GM12878 (cell line): ENCODE measurements around the gene FTMT. TPM values are rescaled to one million over a fixed set of nuclear protein-coding genes. Genes with fewer than 3 reads are reported as not detected.

Experiments used
- ATAC-seq: fragments of 200-7000 bp; cut with Tn5 transposase; 3 replicates; pipeline ENCODE4 v1.9.1; 2020; ENCODE audit warnings: mild to moderate bottlenecking, moderate library complexity
- BruUV-seq: library from RNA; stranded (reverse); fragments of 400-500 nt; replicated peaks from 2 replicates; lab custom pipeline; 2021; lab: Mats Ljungman, UMichigan
- CTCF ChIA-PET: fragments of 300-600 bp; sonication (Branson Sonifier 250); formaldehyde crosslinking; extraction: SDS; loops from one replicate; lab custom pipeline; 2021; ENCODE audit warnings: inconsistent platforms; lab: Yijun Ruan, JAX
- POLR2A ChIA-PET: fragments of 350-600 bp; formaldehyde crosslinking; extraction: SDS; loops from one replicate; lab custom pipeline; 2021; ENCODE audit warnings: inconsistent platforms; lab: Charles Lee
- RAD21 ChIA-PET: fragments of 300-600 bp; sonication (Branson Sonifier 250); formaldehyde crosslinking; loops from one replicate; lab custom pipeline; 2023; ENCODE audit warnings: antibody characterized with exemption; ENCODE audit not compliant: unreplicated experiment; lab: Charles Lee
- SMC1A ChIA-PET: fragments of 300-600 bp; sonication (Branson Sonifier 250); formaldehyde crosslinking; loops from one replicate; lab custom pipeline; 2023; ENCODE audit not compliant: unreplicated experiment, uncharacterized antibody; lab: Charles Lee
- DNase-seq: peaks from one replicate; pipeline ENCODE4 v3.0.0-alpha.2; 2011; ENCODE audit warnings: low read depth, low spot score
- FAIRE-seq: peaks from 3 replicates; lab custom pipeline; 2011; peaks lifted over from hg19 to GRCh38; lab: Jason Lieb, UNC
- H2AFZ ChIP-seq: 2 replicates; pipeline ENCODE4 v1.6.0; 2011; ENCODE audit warnings: low read depth, low read length, control low read depth; ENCODE audit not compliant: control insufficient read depth
- H3K27ac ChIP-seq: 2 replicates; pipeline ENCODE4 v1.5.1; 2011; ENCODE audit warnings: control low read depth; ENCODE audit not compliant: control insufficient read depth, insufficient read depth
- H3K27me3 ChIP-seq, 2 experiments: replicated peaks in 1 of 2; 2 replicates each; pipeline versions ENCODE4 v1.6.0 to v1.6.1; 2011; ENCODE audit warnings: low read length in 1 of 2; ENCODE audit not compliant: control insufficient read depth in 2 of 2, insufficient read depth in 2 of 2
- H3K36me3 ChIP-seq, 2 experiments: 2 replicates each; pipeline ENCODE4 v1.5.1; 2011; ENCODE audit warnings: low read length in 1 of 2; ENCODE audit not compliant: control insufficient read depth in 2 of 2, insufficient read depth in 2 of 2
- H3K4me1 ChIP-seq: 2 replicates; pipeline ENCODE4 v1.6.1; 2011; ENCODE audit warnings: mild to moderate bottlenecking, low read length, moderate library complexity, mixed read lengths; ENCODE audit not compliant: control insufficient read depth, insufficient read depth
- H3K4me2 ChIP-seq: 2 replicates; pipeline ENCODE4 v1.6.0; 2011; ENCODE audit warnings: control low read depth; ENCODE audit not compliant: control insufficient read depth, insufficient read depth
- H3K4me3 ChIP-seq: fragments of 200-600 bp; sonication (generic); 2 replicates; pipeline ENCODE4 v1.5.1; 2016
- H3K79me2 ChIP-seq: 2 replicates; pipeline ENCODE4 v1.6.0; 2011; ENCODE audit warnings: low read length; ENCODE audit not compliant: control insufficient read depth, insufficient read depth
- H3K9ac ChIP-seq: 2 replicates; pipeline ENCODE4 v1.8.0; 2011; ENCODE audit warnings: low read length, control low read depth, mixed read lengths; ENCODE audit not compliant: control insufficient read depth, insufficient read depth
- H3K9me3 ChIP-seq: replicated peaks from 3 replicates; pipeline ENCODE4 v1.5.1; 2011; ENCODE audit warnings: mild to moderate bottlenecking, low read length; ENCODE audit not compliant: control insufficient read depth, insufficient read depth
- H4K20me1 ChIP-seq: 2 replicates; pipeline ENCODE4 v1.6.0; 2011; ENCODE audit not compliant: control insufficient read depth, insufficient read depth
- BACH1 ChIP-seq: fragments of 450-650 bp; IDR thresholded peaks from 2 replicates; pipeline ENCODE4 v1.6.1; 2017; ENCODE audit warnings: mild to moderate bottlenecking, borderline replicate concordance
- BHLHE40 ChIP-seq, 2 experiments: fragments of 450-650 bp in 1 of 2; IDR thresholded peaks; 2 replicates each; pipeline ENCODE4 v1.6.1; 2011 to 2017; ENCODE audit warnings: low read depth in 2 of 2, borderline replicate concordance in 1 of 2, improper control_type of control experiment in 1 of 2, low read length in 1 of 2, mild to moderate bottlenecking in 1 of 2
- CBX3 ChIP-seq: fragments of 200-600 bp; sonication (generic); IDR thresholded peaks from 2 replicates; pipeline ENCODE4 v1.6.1; 2016; ENCODE audit warnings: low read depth, borderline replicate concordance
- DPF2 ChIP-seq: fragments of 450-650 bp; IDR thresholded peaks from 2 replicates; pipeline ENCODE4 v1.6.1; 2017; ENCODE audit warnings: mild to moderate bottlenecking
- ETV6 ChIP-seq, 2 experiments: fragments of 450-650 bp in 1 of 2; IDR thresholded peaks in 1 of 2; conservative IDR thresholded peaks in 1 of 2; 2 replicates each; pipeline ENCODE4 v1.6.1; 2014; ENCODE audit warnings: antibody characterized with exemption in 1 of 2, borderline replicate concordance in 1 of 2, low read depth in 1 of 2, mild to moderate bottlenecking in 1 of 2, moderate library complexity in 1 of 2
- GABPA ChIP-seq: IDR thresholded peaks from 2 replicates; pipeline ENCODE4 v1.6.1; 2014; ENCODE audit warnings: antibody characterized with exemption, low read depth, mild to moderate bottlenecking, inconsistent platforms
- IKZF1 ChIP-seq: fragments of 450-650 bp; conservative IDR thresholded peaks from 2 replicates; pipeline ENCODE4 v1.6.1; 2017; ENCODE audit warnings: antibody characterized with exemption, mild to moderate bottlenecking
- IRF4 ChIP-seq: IDR thresholded peaks from 2 replicates; pipeline ENCODE4 v1.6.1; 2011; ENCODE audit warnings: low read depth, low read length
- MYB ChIP-seq: fragments of 150-350 bp; IDR thresholded peaks from 2 replicates; pipeline ENCODE4 v1.6.1; 2014; ENCODE audit warnings: mild to moderate bottlenecking, low read depth, low read length, borderline replicate concordance
- NFIC ChIP-seq: IDR thresholded peaks from 2 replicates; pipeline ENCODE4 v1.6.1; 2012; ENCODE audit warnings: low read depth, mild to moderate bottlenecking, inconsistent platforms, low read length, moderate library complexity
- NFYA ChIP-seq: IDR thresholded peaks from 2 replicates; pipeline ENCODE4 v1.6.1; 2011; ENCODE audit warnings: low read depth, mild to moderate bottlenecking, low read length, improper control_type of control experiment, borderline replicate concordance
- POLR2A ChIP-seq: IDR thresholded peaks from 2 replicates; pipeline ENCODE4 v1.6.1; 2011; ENCODE audit warnings: low read depth, mild to moderate bottlenecking, low read length
- POLR2AphosphoS2 ChIP-seq: IDR thresholded peaks from 2 replicates; pipeline ENCODE4 v1.6.1; 2011; ENCODE audit warnings: low read depth, mild to moderate bottlenecking, low read length, improper control_type of control experiment, moderate library complexity
- RBBP5 ChIP-seq: fragments of 200-600 bp; sonication (generic); conservative IDR thresholded peaks from 2 replicates; pipeline ENCODE4 v1.6.1; 2016
- YY1 ChIP-seq: IDR thresholded peaks from 2 replicates; pipeline ENCODE4 v1.6.1; 2011; ENCODE audit warnings: low read depth, mild to moderate bottlenecking, low read length
- WGBS: methylation state at CpG from one replicate; pipeline ENCODE4 v1.1.6; 2016; ENCODE audit warnings: low lambda C conversion rate; ENCODE audit not compliant: insufficient replicate concordance, insufficient coverage; ENCODE audit errors: missing lambda C conversion rate; 5-methylcytosine and 5-hydroxymethylcytosine counted together
- in situ Hi-C: fragments of 300-500 bp; cut with MboI; formaldehyde crosslinking; loops from 9 replicates; pipeline ENCODE4 v1.14.3; 2018; ENCODE audit warnings: mixed read lengths
- intact Hi-C: fragments of 100-400 bp; cut with micrococcal nuclease; formaldehyde crosslinking; loops from one replicate; pipeline ENCODE4 v1.14.2; 2022; ENCODE audit not compliant: unreplicated experiment
- polyA plus RNA-seq, 11 experiments: library from polyadenylated mRNA; depleted of rRNA in 4 of 11; unstranded in 6 of 11; stranded (reverse) in 5 of 11; fragments of >200 nt; fragmentation: Nextera tagmentation in 4 of 11; fragmentation: Illumina TruSeq in 1 of 11; extraction: Ambion mirVana in 4 of 11; extraction: Trizol in 1 of 11; gene quantifications; 1 replicate in 1 of 11; 2 replicates in 10 of 11; pipeline versions ENCODE4 v1.2.1 to v1.2.3, GENCODE V29; 2011 to 2016; ENCODE audit warnings: inconsistent platforms in 2 of 11, missing spikeins in 2 of 11, low read depth in 1 of 11
- total RNA-seq, 4 experiments: library from RNA; depleted of rRNA in 3 of 4; stranded (reverse); fragments of >200 nt in 3 of 4; fragmentation: Illumina TruSeq in 1 of 4; extraction: Trizol in 1 of 4; gene quantifications; 2 replicates each; pipeline versions ENCODE4 v1.2.1 to v1.2.3, GENCODE V29; 2013 to 2021
- TF ChIP-seq, protein P1 (sequence below), 3 experiments: IDR thresholded peaks in 2 of 3; conservative IDR thresholded peaks in 1 of 3; 2 replicates each; pipeline ENCODE4 v1.5.1; 2011; ENCODE audit warnings: low read depth in 3 of 3, low read length in 3 of 3, mild to moderate bottlenecking in 3 of 3, control low read depth in 2 of 3, moderate library complexity in 2 of 3, inconsistent platforms in 1 of 3, mixed read lengths in 1 of 3; ENCODE audit not compliant: control insufficient read depth in 2 of 3, insufficient read depth in 1 of 3; ENCODE audit errors: extremely low read depth in 1 of 3
- TF ChIP-seq, protein P2 (sequence below): fragments of 450-650 bp; IDR thresholded peaks from 2 replicates; pipeline ENCODE4 v1.6.1; 2017; ENCODE audit warnings: antibody characterized with exemption, mild to moderate bottlenecking, moderate library complexity
- TF ChIP-seq, protein P3 (sequence below): fragments of 450-650 bp; conservative IDR thresholded peaks from 2 replicates; pipeline ENCODE4 v1.6.1; 2017; ENCODE audit warnings: mild to moderate bottlenecking, moderate library complexity

FTMT gene
- total and polyA plus RNA-seq, 10 of the 15 experiments (the other 5 are each of a cell fraction or from before 2014, with no cell fraction given) = not detected

DNA sequence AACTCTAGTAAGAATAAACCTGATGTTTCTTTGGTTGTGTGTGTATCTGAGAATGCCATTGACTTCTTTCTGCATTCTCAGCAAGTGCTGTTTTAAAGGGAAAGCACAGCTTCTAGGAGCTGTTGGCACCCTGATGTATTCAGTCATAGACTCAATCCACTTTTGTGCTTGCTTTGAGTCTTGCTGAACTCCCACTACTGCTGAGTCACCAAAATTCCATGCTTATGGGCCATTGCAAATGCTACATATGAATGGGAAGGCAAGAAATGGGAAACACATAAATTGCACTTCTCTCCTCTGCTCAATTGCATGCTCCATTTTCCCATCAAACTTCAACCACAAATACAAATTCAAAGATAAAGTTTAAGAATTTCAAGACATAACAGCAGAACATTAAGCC is 9.8 kb upstream of the FTMT start (continued):
- no peak for TF ChIP-seq BACH1
- no peak for TF ChIP-seq NFYA
- TF ChIP-seq CBX3 = no peak
- TF ChIP-seq, all 136 proteins: peak for 0

GRCh38 chr5:121850272-121850671 is 1.4 kb upstream of the FTMT start:
- Histone ChIP-seq H3K9ac (no peak overlapping the region), H3K4me1 (no peaks in the 10 kb centered on the region), H3K79me2 (no peaks in the 10 kb centered on the region), H3K27me3 (no peaks in the 10 kb centered on the region), H3K4me3 (no peak overlapping the region), H3K4me2 (no peak overlapping the region), H2AFZ (no peak overlapping the region), H3K27ac (no peak overlapping the region), H3K36me3 (no peaks in the 10 kb centered on the region), H3K9me3 (no peaks in the 10 kb centered on the region), H4K20me1 (no peaks in the 10 kb centered on the region)
- in situ Hi-C loops (no loop called here), intact Hi-C loops (no loop called here)
- no TSS peak for BruUV-seq
- RAD21 ChIA-PET = no interaction called here
- POLR2A ChIA-PET = no interaction called here
- FAIRE-seq = no peak
- SMC1A ChIA-PET = no interaction called here
- CTCF ChIA-PET = no interaction called here
- no peak for DNase-seq
- no peak for ATAC-seq
- 48% methylated on average over 4 of the region's 4 CpGs for WGBS
- TF ChIP-seq DPF2 = no peak
- no peak for TF ChIP-seq POLR2A
- TF ChIP-seq POLR2AphosphoS2 = no peak
- TF ChIP-seq, protein P1, sequence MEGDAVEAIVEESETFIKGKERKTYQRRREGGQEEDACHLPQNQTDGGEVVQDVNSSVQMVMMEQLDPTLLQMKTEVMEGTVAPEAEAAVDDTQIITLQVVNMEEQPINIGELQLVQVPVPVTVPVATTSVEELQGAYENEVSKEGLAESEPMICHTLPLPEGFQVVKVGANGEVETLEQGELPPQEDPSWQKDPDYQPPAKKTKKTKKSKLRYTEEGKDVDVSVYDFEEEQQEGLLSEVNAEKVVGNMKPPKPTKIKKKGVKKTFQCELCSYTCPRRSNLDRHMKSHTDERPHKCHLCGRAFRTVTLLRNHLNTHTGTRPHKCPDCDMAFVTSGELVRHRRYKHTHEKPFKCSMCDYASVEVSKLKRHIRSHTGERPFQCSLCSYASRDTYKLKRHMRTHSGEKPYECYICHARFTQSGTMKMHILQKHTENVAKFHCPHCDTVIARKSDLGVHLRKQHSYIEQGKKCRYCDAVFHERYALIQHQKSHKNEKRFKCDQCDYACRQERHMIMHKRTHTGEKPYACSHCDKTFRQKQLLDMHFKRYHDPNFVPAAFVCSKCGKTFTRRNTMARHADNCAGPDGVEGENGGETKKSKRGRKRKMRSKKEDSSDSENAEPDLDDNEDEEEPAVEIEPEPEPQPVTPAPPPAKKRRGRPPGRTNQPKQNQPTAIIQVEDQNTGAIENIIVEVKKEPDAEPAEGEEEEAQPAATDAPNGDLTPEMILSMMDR (IDR thresholded peaks at IDR 0.05 in 2 of 3, conservative IDR thresholded peaks at IDR 0.05 in 1 of 3; ENCODE audit: control insufficient read depth in 2 of 3, extremely low read depth in 1 of 3, insufficient read depth in 1 of 3, low read depth in 3 of 3, low read length in 3 of 3) = no peak
- no peak for TF ChIP-seq IKZF1
- no peak for TF ChIP-seq RBBP5
- no peak for TF ChIP-seq GABPA
- TF ChIP-seq NFIC = no peak
- TF ChIP-seq, protein P2, sequence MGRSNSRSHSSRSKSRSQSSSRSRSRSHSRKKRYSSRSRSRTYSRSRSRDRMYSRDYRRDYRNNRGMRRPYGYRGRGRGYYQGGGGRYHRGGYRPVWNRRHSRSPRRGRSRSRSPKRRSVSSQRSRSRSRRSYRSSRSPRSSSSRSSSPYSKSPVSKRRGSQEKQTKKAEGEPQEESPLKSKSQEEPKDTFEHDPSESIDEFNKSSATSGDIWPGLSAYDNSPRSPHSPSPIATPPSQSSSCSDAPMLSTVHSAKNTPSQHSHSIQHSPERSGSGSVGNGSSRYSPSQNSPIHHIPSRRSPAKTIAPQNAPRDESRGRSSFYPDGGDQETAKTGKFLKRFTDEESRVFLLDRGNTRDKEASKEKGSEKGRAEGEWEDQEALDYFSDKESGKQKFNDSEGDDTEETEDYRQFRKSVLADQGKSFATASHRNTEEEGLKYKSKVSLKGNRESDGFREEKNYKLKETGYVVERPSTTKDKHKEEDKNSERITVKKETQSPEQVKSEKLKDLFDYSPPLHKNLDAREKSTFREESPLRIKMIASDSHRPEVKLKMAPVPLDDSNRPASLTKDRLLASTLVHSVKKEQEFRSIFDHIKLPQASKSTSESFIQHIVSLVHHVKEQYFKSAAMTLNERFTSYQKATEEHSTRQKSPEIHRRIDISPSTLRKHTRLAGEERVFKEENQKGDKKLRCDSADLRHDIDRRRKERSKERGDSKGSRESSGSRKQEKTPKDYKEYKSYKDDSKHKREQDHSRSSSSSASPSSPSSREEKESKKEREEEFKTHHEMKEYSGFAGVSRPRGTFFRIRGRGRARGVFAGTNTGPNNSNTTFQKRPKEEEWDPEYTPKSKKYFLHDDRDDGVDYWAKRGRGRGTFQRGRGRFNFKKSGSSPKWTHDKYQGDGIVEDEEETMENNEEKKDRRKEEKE = no peak
- TF ChIP-seq IRF4 = no peak
- TF ChIP-seq MYB = no peak
- no peak for TF ChIP-seq BHLHE40 (IDR thresholded peaks at IDR 0.05; ENCODE audit: borderline replicate concordance in 1 of 2, low read depth in 2 of 2, low read length in 1 of 2)
- TF ChIP-seq, protein P3, sequence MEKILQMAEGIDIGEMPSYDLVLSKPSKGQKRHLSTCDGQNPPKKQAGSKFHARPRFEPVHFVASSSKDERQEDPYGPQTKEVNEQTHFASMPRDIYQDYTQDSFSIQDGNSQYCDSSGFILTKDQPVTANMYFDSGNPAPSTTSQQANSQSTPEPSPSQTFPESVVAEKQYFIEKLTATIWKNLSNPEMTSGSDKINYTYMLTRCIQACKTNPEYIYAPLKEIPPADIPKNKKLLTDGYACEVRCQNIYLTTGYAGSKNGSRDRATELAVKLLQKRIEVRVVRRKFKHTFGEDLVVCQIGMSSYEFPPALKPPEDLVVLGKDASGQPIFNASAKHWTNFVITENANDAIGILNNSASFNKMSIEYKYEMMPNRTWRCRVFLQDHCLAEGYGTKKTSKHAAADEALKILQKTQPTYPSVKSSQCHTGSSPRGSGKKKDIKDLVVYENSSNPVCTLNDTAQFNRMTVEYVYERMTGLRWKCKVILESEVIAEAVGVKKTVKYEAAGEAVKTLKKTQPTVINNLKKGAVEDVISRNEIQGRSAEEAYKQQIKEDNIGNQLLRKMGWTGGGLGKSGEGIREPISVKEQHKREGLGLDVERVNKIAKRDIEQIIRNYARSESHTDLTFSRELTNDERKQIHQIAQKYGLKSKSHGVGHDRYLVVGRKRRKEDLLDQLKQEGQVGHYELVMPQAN = no peak
- no peak for TF ChIP-seq YY1
- TF ChIP-seq ETV6 (conservative IDR thresholded peaks at IDR 0.05 in 1 of 2, IDR thresholded peaks at IDR 0.05 in 1 of 2; ENCODE audit: borderline replicate concordance in 1 of 2, low read depth in 1 of 2) = no peak
